Neural crest cell (in vitro differentiated cells): ENCODE results near the gene RAP2A. TPM values are rescaled to one million over a fixed set of nuclear protein-coding genes. Genes with fewer than 3 reads are reported as not detected.

Experiments used
- DNase-seq: peaks from one replicate; pipeline ENCODE4 v3.0.0; 2021; ENCODE audit warnings: low read depth, mixed read lengths, low spot score
- H3K27ac Mint-ChIP-seq: one replicate; pipeline ENCODE4 v1.8.0; 2021; ENCODE audit warnings: mild to moderate bottlenecking, mixed read lengths; ENCODE audit not compliant: unreplicated experiment
- H3K27me3 Mint-ChIP-seq: 2 replicates; pipeline ENCODE4 v1.8.0; 2021; ENCODE audit warnings: low read depth, mild to moderate bottlenecking, mixed read lengths
- H3K36me3 Mint-ChIP-seq: 2 replicates; pipeline ENCODE4 v1.8.0; 2021; ENCODE audit warnings: low read depth, mild to moderate bottlenecking, mixed read lengths
- H3K4me1 Mint-ChIP-seq: 2 replicates; pipeline ENCODE4 v1.8.0; 2021; ENCODE audit warnings: mixed read lengths
- H3K4me3 Mint-ChIP-seq: one replicate; pipeline ENCODE4 v1.8.0; 2021; ENCODE audit warnings: mild to moderate bottlenecking, mixed read lengths
- H3K9me3 Mint-ChIP-seq: 2 replicates; pipeline ENCODE4 v1.8.0; 2021; ENCODE audit warnings: mixed read lengths
- CTCF ChIP-seq: fragments of 200-600 bp; sonication (generic); conservative IDR thresholded peaks from 2 replicates; pipeline ENCODE4 v1.5.0; 2021; ENCODE audit warnings: antibody characterized with exemption, mild to moderate bottlenecking
- total RNA-seq: library from RNA; stranded (reverse); gene quantifications from 2 replicates; pipeline ENCODE4 v1.2.1, GENCODE V29; 2021

RAP2A gene
- total RNA-seq, 1 donor from 2014 or later = 47.2 TPM

- no peaks in the 10 kb centered on the region for H3K9me3 Mint-ChIP-seq
- no peak overlapping the region for H3K4me3 Mint-ChIP-seq
- DNase-seq = no peak
- peaks cover 7% of the 10 kb centered on the region for H3K4me1 Mint-ChIP-seq
- no peak for TF ChIP-seq CTCF
- H3K27me3 Mint-ChIP-seq = no peaks in the 10 kb centered on the region
- peaks cover 2% of the 10 kb centered on the region for H3K36me3 Mint-ChIP-seq
- H3K27ac Mint-ChIP-seq = no peak overlapping the region
Measured at GRCh38 chr13:97475011-97475410, 41.0 kb downstream of the RAP2A start.

GRCh38 chr13:97477844-97478243 lies 43.9 kb downstream of the RAP2A start:
- DNase-seq = no peak
- Mint-ChIP-seq H3K4me3 (no peak overlapping the region), H3K27ac (no peak overlapping the region), H3K27me3 (no peaks in the 10 kb centered on the region), H3K9me3 (no peaks in the 10 kb centered on the region), H3K4me1 (peaks cover 7% of the 10 kb centered on the region), H3K36me3 (no peaks in the 10 kb centered on the region)
- TF ChIP-seq CTCF = no peak

GRCh38 chr13:97478247-97478646 lies 44.3 kb downstream of the RAP2A start:
- no peaks in the 10 kb centered on the region for H3K36me3 Mint-ChIP-seq
- no peak for DNase-seq
- no peak overlapping the region for H3K4me3 Mint-ChIP-seq
- peaks cover 7% of the 10 kb centered on the region for H3K4me1 Mint-ChIP-seq
- H3K9me3 Mint-ChIP-seq = no peaks in the 10 kb centered on the region
- no peak for TF ChIP-seq CTCF
- no peak overlapping the region for H3K27ac Mint-ChIP-seq
- H3K27me3 Mint-ChIP-seq = no peaks in the 10 kb centered on the region

- Mint-ChIP-seq H3K27ac (no peak overlapping the region), H3K4me1 (no peaks in the 10 kb centered on the region), H3K4me3 (no peak overlapping the region), H3K27me3 (no peaks in the 10 kb centered on the region), H3K9me3 (no peaks in the 10 kb centered on the region), H3K36me3 (no peaks in the 10 kb centered on the region)
- no peak for DNase-seq
- TF ChIP-seq CTCF = no peak
Measured at GRCh38 chr13:97483465-97483864, 49.5 kb downstream of the RAP2A start.

GRCh38 chr13:97484301-97484700 lies 50.3 kb downstream of the RAP2A start:
- Mint-ChIP-seq H3K27me3 (no peaks in the 10 kb centered on the region), H3K4me3 (no peak overlapping the region), H3K4me1 (no peaks in the 10 kb centered on the region), H3K27ac (no peak overlapping the region), H3K9me3 (no peaks in the 10 kb centered on the region), H3K36me3 (no peaks in the 10 kb centered on the region)
- no peak for DNase-seq
- TF ChIP-seq CTCF = no peak

- TF ChIP-seq CTCF = no peak
- Mint-ChIP-seq H3K4me1 (no peaks in the 10 kb centered on the region), H3K36me3 (no peaks in the 10 kb centered on the region), H3K27me3 (no peaks in the 10 kb centered on the region), H3K27ac (no peak overlapping the region), H3K9me3 (no peaks in the 10 kb centered on the region), H3K4me3 (no peak overlapping the region)
- DNase-seq = no peak
Measured at GRCh38 chr13:97485320-97485719, 51.4 kb downstream of the RAP2A start.
